Esophagus (tissue), 2 donors: Measurements from ENCODE around the gene ARFGEF2. TPM values are rescaled to one million over a fixed set of nuclear protein-coding genes. Genes with fewer than 3 reads are reported as not detected.
A peak's percentile ranks its signal among the peaks of the same experiment; 100 is the strongest.

Source experiments
- H3K27ac ChIP-seq, 2 donors: one replicate each; pipeline ENCODE4 v1.5.1; 2013; ENCODE audit warnings: low read depth in 2 of 2, mild to moderate bottlenecking in 2 of 2, inconsistent platforms in 1 of 2, low read length in 1 of 2, moderate library complexity in 1 of 2
- H3K27me3 ChIP-seq, 2 donors: one replicate each; pipeline ENCODE4 v1.6.1; 2013; ENCODE audit warnings: low read length in 2 of 2, control low read depth in 1 of 2, mild to moderate bottlenecking in 1 of 2; ENCODE audit not compliant: insufficient read depth in 2 of 2, control insufficient read depth in 1 of 2
- H3K36me3 ChIP-seq, 2 donors: one replicate each; pipeline ENCODE4 v1.6.1; 2013; ENCODE audit warnings: low read length in 1 of 2; ENCODE audit not compliant: control insufficient read depth in 2 of 2, insufficient read depth in 2 of 2
- H3K4me1 ChIP-seq, 2 donors: one replicate each; pipeline ENCODE4 v1.6.1; 2013; ENCODE audit warnings: low read length in 1 of 2; ENCODE audit not compliant: control insufficient read depth in 2 of 2, insufficient read depth in 2 of 2
- H3K4me3 ChIP-seq, 2 donors: one replicate each; pipeline ENCODE4 v1.5.1; 2013; ENCODE audit warnings: low read length in 2 of 2, mild to moderate bottlenecking in 2 of 2, low read depth in 1 of 2, moderate library complexity in 1 of 2
- H3K9me3 ChIP-seq, 2 donors: one replicate each; pipeline ENCODE4 v1.6.1; 2013; ENCODE audit warnings: mild to moderate bottlenecking in 2 of 2, low read depth in 1 of 2, low read length in 1 of 2, moderate library complexity in 1 of 2; ENCODE audit not compliant: control insufficient read depth in 2 of 2, insufficient read depth in 1 of 2
- WGBS, 2 donors: extraction: QIAGEN DNeasy Blood & Tissue Kit; methylation state at CpG; one replicate each; pipeline ENCODE4 v1.1.7; 2013; 5-methylcytosine and 5-hydroxymethylcytosine counted together
- polyA plus RNA-seq, 2 donors: library from polyadenylated mRNA; stranded (reverse); fragments of 200-250 nt; gene quantifications; one replicate each; pipeline ENCODE4 v1.2.3, GENCODE V29; 2013
- donor health status: healthy with polysubstance abuse.
- donor health status: Bipolar disorder and iron deficiency.

Gene ARFGEF2
- polyA plus RNA-seq, 2 donors: 6.5 to 8.2 TPM

- WGBS, 2 donors: 77 to 86% methylated on average over 2 of the region's 2 CpGs
- H3K9me3 ChIP-seq: peaks cover 0 to 4% of the 10 kb centered on the region in 2 donors
- H3K36me3 ChIP-seq: no peaks in the 10 kb centered on the region
- H3K27me3 ChIP-seq: no peaks in the 10 kb centered on the region
- H3K4me1 ChIP-seq: no peaks in the 10 kb centered on the region
- H3K4me3 ChIP-seq: no peak overlapping the region
- no peak overlapping the region for H3K27ac ChIP-seq
These were observed 11.6 kb upstream of the ARFGEF2 start for GRCh38 chr20:48909910-48910309.

GRCh38 chr20:48910347-48910781 lies 11.1 kb upstream of the ARFGEF2 start:
- peaks cover 0 to 4% of the 10 kb centered on the region in 2 donors for H3K9me3 ChIP-seq
- H3K4me1 ChIP-seq: no peaks in the 10 kb centered on the region
- WGBS, 2 donors: 46 to 55% methylated on average over 7 of the region's 7 CpGs
- H3K36me3 ChIP-seq: no peaks in the 10 kb centered on the region
- H3K4me3 ChIP-seq: no peak overlapping the region
- H3K27ac ChIP-seq: no peak overlapping the region
- no peaks in the 10 kb centered on the region for H3K27me3 ChIP-seq

- no peaks in the 10 kb centered on the region for H3K4me1 ChIP-seq
- no peaks in the 10 kb centered on the region for H3K36me3 ChIP-seq
- H3K27ac ChIP-seq: no peak overlapping the region
- WGBS, 2 donors: 81 to 84% methylated on average over 4 of the region's 4 CpGs
- peaks cover 0 to 4% of the 10 kb centered on the region in 2 donors for H3K9me3 ChIP-seq
- H3K4me3 ChIP-seq: no peak overlapping the region
- no peaks in the 10 kb centered on the region for H3K27me3 ChIP-seq
These were observed 9.4 kb upstream of the ARFGEF2 start for GRCh38 chr20:48912065-48912464.

- WGBS, 2 donors: 47 to 63% methylated on average over 1 of the region's 1 CpG
- Histone ChIP-seq H3K27me3 (no peaks in the 10 kb centered on the region), H3K36me3 (no peaks in the 10 kb centered on the region), H3K4me1 (peaks cover 0 to 6% of the 10 kb centered on the region in 2 donors), H3K27ac (no peak overlapping the region), H3K4me3 (no peak overlapping the region), H3K9me3 (no peaks in the 10 kb centered on the region)
These were observed 4.8 kb upstream of the ARFGEF2 start for GRCh38 chr20:48916699-48917098.

- H3K27ac ChIP-seq: no peak overlapping the region
- WGBS, 2 donors: 73 to 86% methylated on average over 6 of the region's 6 CpGs
These were observed 2.1 kb upstream of the ARFGEF2 start for GRCh38 chr20:48919336-48919881.

GRCh38 chr20:48919882-48920526 lies 1.5 kb upstream of the ARFGEF2 start:
- Histone ChIP-seq H3K27me3 (no peaks in the 10 kb centered on the region), H3K4me3 (no peak overlapping the region), H3K36me3 (no peaks in the 10 kb centered on the region), H3K27ac (no peak overlapping the region), H3K9me3 (no peaks in the 10 kb centered on the region), H3K4me1 (peaks cover 0 to 6% of the 10 kb centered on the region in 2 donors)
- 65 to 67% methylated on average over 5 of the region's 5 CpGs for WGBS, 2 donors

More at GRCh38 chr20:48919336-48919881, 2.1 kb upstream of the ARFGEF2 start:
- no peaks in the 10 kb centered on the region for H3K9me3 ChIP-seq
- H3K27me3 ChIP-seq: no peaks in the 10 kb centered on the region
- H3K4me3 ChIP-seq: no peak overlapping the region
- peaks cover 0 to 6% of the 10 kb centered on the region in 2 donors for H3K4me1 ChIP-seq
- H3K36me3 ChIP-seq: no peaks in the 10 kb centered on the region

GRCh38 chr20:48920527-48921167 lies 864 bp upstream of the ARFGEF2 start:
- 22 to 31% methylated on average over 10 of the region's 10 CpGs for WGBS, 2 donors
- no peaks in the 10 kb centered on the region for H3K9me3 ChIP-seq
- peak overlapping the region; percentile 98 to 99 for H3K27ac ChIP-seq
- peaks cover 0 to 6% of the 10 kb centered on the region in 2 donors for H3K4me1 ChIP-seq
- H3K4me3 ChIP-seq: peak overlapping the region; percentile 86 to 95
- no peaks in the 10 kb centered on the region for H3K27me3 ChIP-seq
- no peaks in the 10 kb centered on the region for H3K36me3 ChIP-seq

- Histone ChIP-seq H3K27me3 (no peaks in the 10 kb centered on the region), H3K4me3 (peak overlapping the region; percentile 86 to 95), H3K4me1 (peaks cover 0 to 6% of the 10 kb centered on the region in 2 donors), H3K36me3 (no peaks in the 10 kb centered on the region), H3K9me3 (no peaks in the 10 kb centered on the region), H3K27ac (peak overlapping the region; percentile 98 to 99)
- WGBS, 2 donors: 7 to 8% methylated on average over 34 of the region's 34 CpGs
These were observed 641 bp downstream of the ARFGEF2 start for GRCh38 chr20:48921883-48922820.

- peaks cover 0 to 6% of the 10 kb centered on the region in 2 donors for H3K4me1 ChIP-seq
- no peak overlapping the region for H3K27ac ChIP-seq
- H3K36me3 ChIP-seq: no peaks in the 10 kb centered on the region
- H3K4me3 ChIP-seq: peak overlapping the region in 1 of 2 donors; percentile 86
- no peaks in the 10 kb centered on the region for H3K27me3 ChIP-seq
- 28 to 48% methylated on average over 4 of the region's 4 CpGs for WGBS, 2 donors
- H3K9me3 ChIP-seq: no peaks in the 10 kb centered on the region
These were observed 1.7 kb downstream of the ARFGEF2 start for GRCh38 chr20:48923149-48923718.
